ENCODE results near the gene SEC61B. TPM values are rescaled to one million over a fixed set of nuclear protein-coding genes. Genes with fewer than 3 reads are reported as not detected.

The SEC61B gene
- total RNA-seq, 6 experiments from 2014 or later = 234 to 281 (median 252) TPM

DNA sequence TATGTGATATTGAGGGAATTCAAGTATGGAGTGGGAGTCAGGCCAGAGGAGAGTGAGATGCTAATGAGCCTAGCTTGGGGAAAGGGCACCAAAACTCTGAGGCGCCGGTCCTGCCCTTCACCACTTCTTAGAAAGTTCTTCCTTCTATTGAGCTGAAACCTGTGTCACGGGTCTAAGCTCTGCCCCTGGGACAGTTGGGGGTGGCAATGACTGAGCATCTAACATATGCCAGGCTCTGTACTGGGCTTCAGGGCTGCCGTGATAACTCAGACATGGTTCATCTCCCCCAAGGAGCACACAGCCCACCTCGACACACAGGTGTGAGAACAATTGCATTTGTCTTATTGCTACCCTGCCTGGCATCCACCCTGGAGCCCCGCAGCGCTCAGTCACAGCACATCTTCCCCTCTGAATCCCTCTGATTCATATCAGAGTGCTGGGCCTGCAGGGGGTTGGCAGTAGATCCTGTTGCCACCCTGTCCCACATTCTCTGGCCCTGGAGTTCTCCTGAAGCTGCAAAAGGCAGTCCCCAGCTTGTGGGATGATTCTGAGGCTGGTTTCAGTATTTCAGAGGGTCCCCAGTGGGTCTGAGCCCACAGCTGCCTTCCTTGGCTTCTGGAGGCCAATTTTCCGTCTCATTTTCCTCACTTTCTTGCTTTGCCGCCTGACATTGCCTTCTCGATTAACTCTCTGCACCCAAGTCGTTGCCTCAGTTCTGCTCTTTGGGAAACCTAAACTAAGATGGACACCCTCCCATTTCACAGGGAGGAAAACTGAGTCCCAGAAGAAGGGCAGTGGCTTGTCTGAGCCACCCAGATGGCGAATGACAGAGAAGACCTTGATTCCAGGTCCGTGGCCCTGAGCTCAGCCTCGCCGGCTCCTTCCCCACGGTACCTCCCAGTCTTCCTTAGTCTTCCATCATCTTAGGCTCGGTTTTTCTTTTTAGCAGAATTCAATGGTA lies 42.9 kb upstream of the SEC61B start:
- Mint-ChIP-seq H3K4me1 (ENCODE audit: low read depth) (peaks cover 17% of the 10 kb centered on the region; the same call in 1 of the 2 replicates), H3K36me3 (ENCODE audit: low read depth) (no peaks in the 10 kb centered on the region), H3K4me3 (no peak overlapping the region), H3K9me3 (no peaks in the 10 kb centered on the region), H3K27ac (no peak overlapping the region), H3K27me3 (ENCODE audit: insufficient read depth) (peaks cover 2% of the 10 kb centered on the region)
- TF ChIP-seq, protein P1, sequence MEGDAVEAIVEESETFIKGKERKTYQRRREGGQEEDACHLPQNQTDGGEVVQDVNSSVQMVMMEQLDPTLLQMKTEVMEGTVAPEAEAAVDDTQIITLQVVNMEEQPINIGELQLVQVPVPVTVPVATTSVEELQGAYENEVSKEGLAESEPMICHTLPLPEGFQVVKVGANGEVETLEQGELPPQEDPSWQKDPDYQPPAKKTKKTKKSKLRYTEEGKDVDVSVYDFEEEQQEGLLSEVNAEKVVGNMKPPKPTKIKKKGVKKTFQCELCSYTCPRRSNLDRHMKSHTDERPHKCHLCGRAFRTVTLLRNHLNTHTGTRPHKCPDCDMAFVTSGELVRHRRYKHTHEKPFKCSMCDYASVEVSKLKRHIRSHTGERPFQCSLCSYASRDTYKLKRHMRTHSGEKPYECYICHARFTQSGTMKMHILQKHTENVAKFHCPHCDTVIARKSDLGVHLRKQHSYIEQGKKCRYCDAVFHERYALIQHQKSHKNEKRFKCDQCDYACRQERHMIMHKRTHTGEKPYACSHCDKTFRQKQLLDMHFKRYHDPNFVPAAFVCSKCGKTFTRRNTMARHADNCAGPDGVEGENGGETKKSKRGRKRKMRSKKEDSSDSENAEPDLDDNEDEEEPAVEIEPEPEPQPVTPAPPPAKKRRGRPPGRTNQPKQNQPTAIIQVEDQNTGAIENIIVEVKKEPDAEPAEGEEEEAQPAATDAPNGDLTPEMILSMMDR (IDR thresholded peaks at IDR 0.05) = no peak
- DNase-seq = no peak

- Mint-ChIP-seq H3K4me3 (no peak overlapping the region), H3K27me3 (ENCODE audit: insufficient read depth) (peaks cover 2% of the 10 kb centered on the region), H3K27ac (no peak overlapping the region), H3K36me3 (ENCODE audit: low read depth) (no peaks in the 10 kb centered on the region), H3K4me1 (ENCODE audit: low read depth) (peaks cover 27% of the 10 kb centered on the region), H3K9me3 (no peaks in the 10 kb centered on the region)
- no peak for DNase-seq
- TF ChIP-seq, protein P1 (IDR thresholded peaks at IDR 0.05) = no peak
Measured at GRCh38 chr9:99180199-99180598, 41.9 kb upstream of the SEC61B start.

- H3K4me3 Mint-ChIP-seq = no peak overlapping the region
- H3K36me3 Mint-ChIP-seq (ENCODE audit: low read depth) = no peaks in the 10 kb centered on the region
- H3K27ac Mint-ChIP-seq = no peak overlapping the region
- peaks cover 2% of the 10 kb centered on the region for H3K27me3 Mint-ChIP-seq (ENCODE audit: insufficient read depth)
- TF ChIP-seq, protein P1 (IDR thresholded peaks at IDR 0.05) = no peak
- DNase-seq = no peak
- H3K4me1 Mint-ChIP-seq (ENCODE audit: low read depth) = peaks cover 28% of the 10 kb centered on the region
- no peaks in the 10 kb centered on the region for H3K9me3 Mint-ChIP-seq
Measured at GRCh38 chr9:99180662-99181061, 41.4 kb upstream of the SEC61B start.

GRCh38 chr9:99181206-99181605 lies 40.9 kb upstream of the SEC61B start:
- DNase-seq = no peak
- H3K4me1 Mint-ChIP-seq (ENCODE audit: low read depth) = peaks cover 28% of the 10 kb centered on the region
- TF ChIP-seq, protein P1 (IDR thresholded peaks at IDR 0.05) = no peak
- no peak overlapping the region for H3K27ac Mint-ChIP-seq
- peaks cover 2% of the 10 kb centered on the region for H3K27me3 Mint-ChIP-seq (ENCODE audit: insufficient read depth)
- no peaks in the 10 kb centered on the region for H3K36me3 Mint-ChIP-seq (ENCODE audit: low read depth)
- H3K9me3 Mint-ChIP-seq = no peaks in the 10 kb centered on the region
- H3K4me3 Mint-ChIP-seq = no peak overlapping the region

GRCh38 chr9:99181621-99182020 lies 40.5 kb upstream of the SEC61B start:
- TF ChIP-seq, protein P1 (IDR thresholded peaks at IDR 0.05) = no peak
- H3K4me1 Mint-ChIP-seq (ENCODE audit: low read depth) = peaks cover 24% of the 10 kb centered on the region
- H3K27me3 Mint-ChIP-seq (ENCODE audit: insufficient read depth) = peaks cover 2% of the 10 kb centered on the region
- no peak overlapping the region for H3K27ac Mint-ChIP-seq
- no peak for DNase-seq
- no peak overlapping the region for H3K4me3 Mint-ChIP-seq
- no peaks in the 10 kb centered on the region for H3K9me3 Mint-ChIP-seq
- no peaks in the 10 kb centered on the region for H3K36me3 Mint-ChIP-seq (ENCODE audit: low read depth)

All from HFFc6 (cell line).